HCT116 (cell line): Measurements from ENCODE around the gene WLS. TPM values are rescaled to one million over a fixed set of nuclear protein-coding genes. Genes with fewer than 3 reads are reported as not detected.
A peak's percentile ranks its signal among the peaks of the same experiment; 100 is the strongest.

Source experiments
- ATAC-seq: fragments of 200-7000 bp; cut with Tn5 transposase; 2 replicates; pipeline ENCODE4 v1.9.1; 2020; ENCODE audit warnings: mild to moderate bottlenecking, moderate library complexity
- BruUV-seq: library from RNA; stranded (reverse); fragments of 400-500 nt; replicated peaks from 2 replicates; lab custom pipeline; 2021; lab: Mats Ljungman, UMichigan
- CTCF ChIA-PET: fragments of 300-600 bp; sonication (Branson Sonifier 250); formaldehyde crosslinking; loops from one replicate; lab custom pipeline; 2021; ENCODE audit warnings: antibody characterized with exemption; lab: Charles Lee
- POLR2A ChIA-PET: fragments of 300-600, 350-600 bp; sonication (Branson Sonifier 250); formaldehyde crosslinking; loops from one replicate; lab custom pipeline; 2021; ENCODE audit warnings: antibody characterized with exemption; lab: Charles Lee
- RAD21 ChIA-PET, 2 experiments: fragments of 300-600 bp; sonication (Branson Sonifier 250); formaldehyde crosslinking; loops; one replicate each; lab custom pipeline; 2023; ENCODE audit warnings: low total read pairs in 2 of 2; ENCODE audit not compliant: uncharacterized antibody in 2 of 2, unreplicated experiment in 2 of 2, low non-redundant PET in 1 of 2; lab: Charles Lee
- DNase-seq: peaks from one replicate; pipeline ENCODE4 v3.0.0-alpha.2; 2010; ENCODE audit warnings: low read depth, low spot score
- H2AFZ ChIP-seq: fragments of 200-600 bp; shearing (Covaris generic), sonication (generic); 2 replicates; pipeline ENCODE4 v1.6.1; 2017; ENCODE audit warnings: low read depth, mixed run types, mixed read lengths, antibody characterized with exemption, low read length; ENCODE audit not compliant: poor library complexity, severe bottlenecking
- H3K27ac ChIP-seq: 2 replicates; pipeline ENCODE4 v1.5.1; 2012; ENCODE audit warnings: low read depth, low read length
- H3K27me3 ChIP-seq: fragments of 200-600 bp; sonication (generic); 2 replicates; pipeline ENCODE4 v1.6.1; 2016; ENCODE audit warnings: mixed run types, low read length, mixed read lengths; ENCODE audit not compliant: insufficient read depth
- H3K36me3 ChIP-seq, 2 experiments: fragments of 200-500 bp in 1 of 2; fragments of 200-600 bp in 1 of 2; sonication (Bioruptor generic) in 1 of 2; sonication (generic) in 1 of 2; 2 replicates each; pipeline versions ENCODE4 v1.5.1 to v1.6.1; 2014 to 2016; ENCODE audit warnings: low read length in 2 of 2, inconsistent platforms in 1 of 2, mixed read lengths in 1 of 2, mixed run types in 1 of 2; ENCODE audit not compliant: insufficient read depth in 2 of 2, control insufficient read depth in 1 of 2
- H3K4me1 ChIP-seq, 2 experiments: fragments of 200-600 bp in 1 of 2; sonication (generic) in 1 of 2; 2 replicates each; pipeline versions ENCODE4 v1.5.1 to v1.6.1; 2012 to 2017; ENCODE audit warnings: low read length in 2 of 2, inconsistent platforms in 1 of 2, mild to moderate bottlenecking in 1 of 2, mixed read lengths in 1 of 2, mixed run types in 1 of 2, moderate library complexity in 1 of 2; ENCODE audit not compliant: insufficient read depth in 2 of 2, control insufficient read depth in 1 of 2
- H3K4me2 ChIP-seq: fragments of 200-600 bp; sonication (generic); 2 replicates; pipeline ENCODE4 v1.6.1; 2017; ENCODE audit warnings: mixed run types, low read length, mixed read lengths
- H3K4me3 ChIP-seq, 2 experiments: fragments of 200-600 bp in 1 of 2; sonication (generic) in 1 of 2; replicated peaks in 1 of 2; 2 replicates each; pipeline ENCODE4 v1.5.1; 2011 to 2016; ENCODE audit warnings: low read length in 2 of 2, control low read depth in 1 of 2, low read depth in 1 of 2, mild to moderate bottlenecking in 1 of 2, mixed read lengths in 1 of 2, mixed run types in 1 of 2
- H3K79me2 ChIP-seq: fragments of 200-600 bp; sonication (generic); 2 replicates; pipeline ENCODE4 v1.6.1; 2017; ENCODE audit warnings: mild to moderate bottlenecking, mixed run types, low read length, moderate library complexity, mixed read lengths; ENCODE audit not compliant: insufficient read depth
- H3K9ac ChIP-seq: fragments of 200-600 bp; sonication (generic); 2 replicates; pipeline ENCODE4 v1.6.1; 2016; ENCODE audit warnings: low read length, mixed read lengths
- H3K9me2 ChIP-seq: fragments of 200-600 bp; sonication (generic), shearing (Covaris generic); 2 replicates; pipeline ENCODE4 v1.6.1; 2017; ENCODE audit warnings: mixed run types, mild to moderate bottlenecking, moderate library complexity; ENCODE audit not compliant: insufficient read depth
- H3K9me3 ChIP-seq, 2 experiments: fragments of 200-500 bp in 1 of 2; fragments of 200-600 bp in 1 of 2; sonication (Bioruptor generic) in 1 of 2; sonication (generic) in 1 of 2; 2 replicates each; pipeline ENCODE4 v1.6.1; 2014 to 2017; ENCODE audit warnings: low read length in 2 of 2, mixed read lengths in 2 of 2, inconsistent platforms in 1 of 2, low read depth in 1 of 2, mild to moderate bottlenecking in 1 of 2, mixed run types in 1 of 2, moderate library complexity in 1 of 2; ENCODE audit not compliant: control insufficient read depth in 1 of 2, insufficient read depth in 1 of 2
- H4K20me1 ChIP-seq: fragments of 200-600 bp; sonication (generic), shearing (Covaris generic); 2 replicates; pipeline ENCODE4 v1.6.1; 2017; ENCODE audit warnings: mixed run types, mild to moderate bottlenecking, moderate library complexity; ENCODE audit not compliant: insufficient read depth
- CBX3 ChIP-seq: IDR thresholded peaks from 2 replicates; pipeline ENCODE4 v1.6.1; 2012; ENCODE audit warnings: low read depth
- CEBPB ChIP-seq: IDR thresholded peaks from 2 replicates; pipeline ENCODE4 v1.6.1; 2012; ENCODE audit warnings: low read depth
- CTCF ChIP-seq, 3 experiments: fragments of 200-600 bp in 1 of 3; sonication (generic) in 1 of 3; IDR thresholded peaks in 2 of 3; conservative IDR thresholded peaks in 1 of 3; 2 replicates each; pipeline ENCODE4 v1.5.1; 2012 to 2017; ENCODE audit warnings: low read depth in 2 of 3, low read length in 2 of 3, antibody characterized with exemption in 1 of 3, borderline replicate concordance in 1 of 3, control low read depth in 1 of 3, mild to moderate bottlenecking in 1 of 3, mixed read lengths in 1 of 3, mixed run types in 1 of 3, moderate library complexity in 1 of 3; ENCODE audit not compliant: insufficient read depth in 1 of 3
- EGR1 ChIP-seq: IDR thresholded peaks from 2 replicates; pipeline ENCODE4 v1.6.1; 2012; ENCODE audit warnings: low read depth
- ELF1 ChIP-seq: IDR thresholded peaks from 2 replicates; pipeline ENCODE4 v1.6.1; 2012; ENCODE audit warnings: low read depth, borderline replicate concordance
- EZH2 ChIP-seq: fragments of 200-600 bp; sonication (generic); IDR thresholded peaks from 2 replicates; pipeline ENCODE4 v1.6.1; 2017; ENCODE audit warnings: antibody characterized with exemption, mixed run types
- EZH2phosphoT487 ChIP-seq: fragments of 200-600 bp; IDR thresholded peaks from 2 replicates; pipeline ENCODE4 v1.6.1; 2018; ENCODE audit warnings: antibody characterized with exemption, borderline replicate concordance
- JUND ChIP-seq: IDR thresholded peaks from 2 replicates; pipeline ENCODE4 v1.6.1; 2012
- POLR2A ChIP-seq: IDR thresholded peaks from 2 replicates; pipeline ENCODE4 v1.7.0; 2011; ENCODE audit warnings: borderline replicate concordance; ENCODE audit not compliant: insufficient read depth, insufficient read length; ENCODE audit errors: extremely low read depth
- POLR2AphosphoS5 ChIP-seq: IDR thresholded peaks from 2 replicates; pipeline ENCODE4 v1.6.1; 2011; ENCODE audit warnings: mild to moderate bottlenecking, low read depth, low read length, moderate library complexity
- RAD21 ChIP-seq: IDR thresholded peaks from 2 replicates; pipeline ENCODE4 v1.6.1; 2012; ENCODE audit warnings: low read depth, mild to moderate bottlenecking
- SIN3A ChIP-seq: IDR thresholded peaks from 2 replicates; pipeline ENCODE4 v1.6.1; 2012; ENCODE audit warnings: low read depth
- SP1 ChIP-seq: IDR thresholded peaks from 2 replicates; pipeline ENCODE4 v1.6.1; 2012; ENCODE audit warnings: low read depth
- SRF ChIP-seq: IDR thresholded peaks from 2 replicates; pipeline ENCODE4 v1.6.1; 2012; ENCODE audit warnings: low read depth
- TCF7L2 ChIP-seq: IDR thresholded peaks from 2 replicates; pipeline ENCODE4 v1.7.0; 2011; ENCODE audit warnings: borderline replicate concordance, inconsistent platforms; ENCODE audit not compliant: insufficient read depth, insufficient read length; ENCODE audit errors: extremely low read depth
- YY1 ChIP-seq: IDR thresholded peaks from 2 replicates; pipeline ENCODE4 v1.6.1; 2011; ENCODE audit warnings: low read length, low read depth, moderate library complexity, mild to moderate bottlenecking; ENCODE audit not compliant: insufficient replicate concordance; ENCODE audit errors: extremely low read depth
- ZBTB33 ChIP-seq: IDR thresholded peaks from 2 replicates; pipeline ENCODE4 v1.6.1; 2011; ENCODE audit warnings: mild to moderate bottlenecking, low read length, moderate library complexity; ENCODE audit not compliant: insufficient replicate concordance; ENCODE audit errors: extremely low read depth
- ZFX ChIP-seq: fragments of 450-650 bp; IDR thresholded peaks from 2 replicates; pipeline ENCODE4 v1.6.1; 2017
- intact Hi-C: fragments of 100-400 bp; cut with micrococcal nuclease; formaldehyde crosslinking; loops from 2 replicates; pipeline ENCODE4 v1.10.0; 2022
- total RNA-seq: library from RNA; stranded (reverse); gene quantifications from one replicate; pipeline ENCODE4 v1.2.1, GENCODE V29; 2021; ENCODE audit not compliant: unreplicated experiment
- TF ChIP-seq, protein P1 (sequence below): IDR thresholded peaks from 2 replicates; pipeline ENCODE4 v1.6.1; 2012; ENCODE audit warnings: low read depth
- TF ChIP-seq, protein P2 (sequence below): IDR thresholded peaks from 2 replicates; pipeline ENCODE4 v1.6.1; 2012

The WLS gene
- total RNA-seq, 1 experiment from 2014 or later = 38.0 TPM

GRCh38 chr1:68185743-68186142 is 46.6 kb downstream of the WLS start:
- Histone ChIP-seq H3K9me2 (no peaks in the 10 kb centered on the region), H3K9ac (no peak overlapping the region), H3K9me3 (no peaks in the 10 kb centered on the region), H3K4me3 (no peak overlapping the region), H3K36me3 (peaks cover 3 to 4% of the 10 kb centered on the region in 2 experiments; a peak in 3 of 4 replicates), H3K4me1 (peaks cover 0 to 12% of the 10 kb centered on the region in 2 experiments; a peak in 2 of 4 replicates), H3K27ac (no peak overlapping the region), H3K4me2 (0 out of 2 replicates have a peak overlapping the region, but pooled peaks have one; percentile 8), H2AFZ (no peak overlapping the region), H4K20me1 (no peaks in the 10 kb centered on the region), H3K27me3 (no peaks in the 10 kb centered on the region), H3K79me2 (no peaks in the 10 kb centered on the region)
- ChIA-PET CTCF (no interaction called here), POLR2A (no interaction called here), RAD21 (no interaction called here)
- no peak for DNase-seq
- intact Hi-C loops = no loop called here
- no TSS peak for BruUV-seq
- TF ChIP-seq TCF7L2 = no peak
- no peak for TF ChIP-seq SRF
- no peak for TF ChIP-seq POLR2A
- no peak for TF ChIP-seq EZH2phosphoT487
- no peak for TF ChIP-seq SP1
- TF ChIP-seq SIN3A = no peak
- TF ChIP-seq EGR1 = no peak
- TF ChIP-seq ELF1 = no peak
- TF ChIP-seq, protein P1, sequence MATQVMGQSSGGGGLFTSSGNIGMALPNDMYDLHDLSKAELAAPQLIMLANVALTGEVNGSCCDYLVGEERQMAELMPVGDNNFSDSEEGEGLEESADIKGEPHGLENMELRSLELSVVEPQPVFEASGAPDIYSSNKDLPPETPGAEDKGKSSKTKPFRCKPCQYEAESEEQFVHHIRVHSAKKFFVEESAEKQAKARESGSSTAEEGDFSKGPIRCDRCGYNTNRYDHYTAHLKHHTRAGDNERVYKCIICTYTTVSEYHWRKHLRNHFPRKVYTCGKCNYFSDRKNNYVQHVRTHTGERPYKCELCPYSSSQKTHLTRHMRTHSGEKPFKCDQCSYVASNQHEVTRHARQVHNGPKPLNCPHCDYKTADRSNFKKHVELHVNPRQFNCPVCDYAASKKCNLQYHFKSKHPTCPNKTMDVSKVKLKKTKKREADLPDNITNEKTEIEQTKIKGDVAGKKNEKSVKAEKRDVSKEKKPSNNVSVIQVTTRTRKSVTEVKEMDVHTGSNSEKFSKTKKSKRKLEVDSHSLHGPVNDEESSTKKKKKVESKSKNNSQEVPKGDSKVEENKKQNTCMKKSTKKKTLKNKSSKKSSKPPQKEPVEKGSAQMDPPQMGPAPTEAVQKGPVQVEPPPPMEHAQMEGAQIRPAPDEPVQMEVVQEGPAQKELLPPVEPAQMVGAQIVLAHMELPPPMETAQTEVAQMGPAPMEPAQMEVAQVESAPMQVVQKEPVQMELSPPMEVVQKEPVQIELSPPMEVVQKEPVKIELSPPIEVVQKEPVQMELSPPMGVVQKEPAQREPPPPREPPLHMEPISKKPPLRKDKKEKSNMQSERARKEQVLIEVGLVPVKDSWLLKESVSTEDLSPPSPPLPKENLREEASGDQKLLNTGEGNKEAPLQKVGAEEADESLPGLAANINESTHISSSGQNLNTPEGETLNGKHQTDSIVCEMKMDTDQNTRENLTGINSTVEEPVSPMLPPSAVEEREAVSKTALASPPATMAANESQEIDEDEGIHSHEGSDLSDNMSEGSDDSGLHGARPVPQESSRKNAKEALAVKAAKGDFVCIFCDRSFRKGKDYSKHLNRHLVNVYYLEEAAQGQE = no peak
- no peak for TF ChIP-seq RAD21
- TF ChIP-seq CEBPB = no peak
- no peak for TF ChIP-seq EZH2
- TF ChIP-seq YY1 = no peak
- no peak for TF ChIP-seq CBX3
- TF ChIP-seq JUND = no peak
- no peak for TF ChIP-seq CTCF (IDR thresholded peaks at IDR 0.05 in 2 of 3, conservative IDR thresholded peaks at IDR 0.05 in 1 of 3; ENCODE audit: borderline replicate concordance in 1 of 3, insufficient read depth in 1 of 3, low read depth in 2 of 3, low read length in 2 of 3)
- TF ChIP-seq, protein P2, sequence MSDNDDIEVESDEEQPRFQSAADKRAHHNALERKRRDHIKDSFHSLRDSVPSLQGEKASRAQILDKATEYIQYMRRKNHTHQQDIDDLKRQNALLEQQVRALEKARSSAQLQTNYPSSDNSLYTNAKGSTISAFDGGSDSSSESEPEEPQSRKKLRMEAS = no peak
- TF ChIP-seq ZFX = no peak
- TF ChIP-seq ZBTB33 = no peak
- TF ChIP-seq POLR2AphosphoS5 = no peak
- ATAC-seq = no peak
